HG03469 (cell line): Measurements from ENCODE around the gene TBC1D19.

ENCODE experiments used
- ATAC-seq: cut with Tn5 transposase; IDR thresholded peaks from one replicate; pipeline ENCODE4 v1.9.1; 2021; ENCODE audit warnings: mild to moderate bottlenecking, moderate library complexity, moderate number of reproducible peaks; ENCODE audit not compliant: unreplicated experiment

Gene TBC1D19

DNA sequence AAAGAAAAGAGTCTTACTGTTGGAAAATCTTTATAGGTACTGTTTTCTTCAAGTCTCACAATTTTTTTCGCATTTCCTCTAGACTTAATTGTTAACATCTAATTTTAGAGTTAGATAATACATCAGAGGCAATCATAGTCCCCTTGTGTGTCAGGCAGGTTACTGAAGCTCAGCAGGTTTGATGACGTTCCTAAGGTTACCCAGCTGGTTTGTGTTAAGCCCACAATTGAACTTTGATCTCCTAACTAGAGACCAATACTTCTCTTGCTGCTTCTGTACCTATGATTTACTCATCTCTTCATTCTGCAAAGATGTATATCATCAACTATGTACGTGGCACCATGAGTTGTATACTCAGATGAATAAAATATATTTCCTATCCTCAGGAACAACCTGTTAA, 145.1 kb downstream of the TBC1D19 start:
- ATAC-seq = no peak

- no peak for ATAC-seq
Measured at GRCh38 chr4:26729547-26729946, 145.7 kb downstream of the TBC1D19 start.

DNA sequence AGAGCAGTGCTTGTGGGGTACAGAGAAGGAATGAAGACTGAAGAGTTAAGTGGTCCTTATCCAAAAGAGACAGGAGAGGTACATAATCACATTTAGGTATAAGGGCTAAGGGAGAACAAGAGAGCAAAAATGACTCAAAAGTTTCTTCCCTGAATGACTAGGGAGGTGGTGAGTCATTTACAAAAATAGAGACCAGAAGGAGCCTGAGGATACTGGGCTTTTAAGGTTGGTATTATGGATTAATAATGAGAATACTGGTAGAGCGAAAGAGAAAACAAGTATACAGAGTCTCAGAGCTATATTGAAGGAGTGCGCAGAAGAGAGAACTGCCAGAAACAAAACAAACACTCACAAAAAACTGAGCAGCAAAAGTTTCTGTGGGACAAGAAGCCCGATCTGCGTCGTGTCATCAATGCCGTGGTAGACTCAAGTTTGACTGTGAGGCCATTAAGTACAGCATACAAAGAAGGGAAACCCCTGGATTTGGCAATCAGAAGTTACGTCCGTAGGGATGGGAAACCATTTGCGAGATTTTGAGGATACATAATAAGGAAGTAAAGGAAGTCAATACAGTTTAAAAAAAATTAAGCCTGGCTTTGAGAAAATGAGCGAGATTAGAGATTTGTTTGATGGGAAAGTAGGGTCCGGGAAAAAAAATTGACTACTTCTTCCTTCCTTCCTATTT, 147.6 kb downstream of the TBC1D19 start:
- ATAC-seq = peak; percentile 88

GRCh38 chr4:26732356-26732755, 148.5 kb downstream of the TBC1D19 start:
- no peak for ATAC-seq

DNA sequence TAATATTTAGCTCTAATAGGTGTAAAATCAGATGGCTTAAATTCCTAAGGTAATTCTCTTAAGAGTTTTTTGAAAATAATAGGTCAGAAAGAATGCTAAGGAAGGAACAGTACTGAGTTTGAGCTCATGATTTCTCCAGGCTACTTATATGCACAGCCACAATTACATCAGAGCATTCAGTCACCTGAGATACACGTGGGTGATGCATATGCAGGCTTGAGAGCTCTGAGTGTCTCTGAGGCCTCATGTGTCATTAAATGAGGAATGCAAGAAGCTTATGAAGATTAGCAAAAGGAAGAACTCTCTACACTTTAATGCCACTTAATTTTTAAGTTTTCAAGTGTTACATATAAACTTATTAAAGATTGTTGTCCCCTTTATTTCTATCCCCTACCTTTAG, 152.7 kb downstream of the TBC1D19 start:
- ATAC-seq = no peak

DNA sequence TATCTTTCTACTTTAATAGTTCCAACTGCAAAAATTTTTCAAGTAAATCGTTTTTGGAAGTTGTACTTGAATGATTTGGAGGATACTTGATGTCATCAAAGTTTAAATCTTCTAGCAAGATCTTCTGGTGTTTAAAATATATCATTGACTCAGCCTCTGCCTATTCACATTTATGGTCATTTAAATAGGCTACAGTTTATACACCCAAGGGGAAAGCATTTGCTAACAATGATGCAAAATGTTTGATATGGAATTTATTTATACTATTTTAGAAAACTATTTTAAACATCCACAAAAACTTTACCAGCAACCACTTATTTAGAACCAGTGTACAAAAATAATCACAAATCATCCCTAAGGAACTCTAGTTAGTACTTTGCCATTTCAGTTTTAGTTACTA, 153.5 kb downstream of the TBC1D19 start:
- ATAC-seq = no peak

DNA sequence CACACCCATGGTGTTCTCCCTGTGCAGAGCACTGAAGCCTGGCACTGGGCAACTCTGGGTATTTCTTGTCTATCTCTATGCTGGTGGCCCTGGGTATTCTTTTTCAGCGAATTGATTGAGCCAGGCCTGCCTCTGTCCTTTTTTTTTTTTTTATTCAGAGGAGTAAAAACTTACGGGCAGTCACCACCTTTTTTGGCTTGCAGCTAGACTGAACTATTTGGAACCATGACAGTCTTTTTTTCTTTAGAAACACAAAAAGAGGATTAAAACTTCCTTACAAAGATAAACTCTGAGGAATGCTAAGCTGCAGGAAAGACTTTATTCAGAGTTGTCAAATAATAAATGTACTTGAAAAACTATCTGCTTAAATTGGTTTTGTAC, 157.6 kb downstream of the TBC1D19 start:
- ATAC-seq = no peak

GRCh38 chr4:26746802-26747213, 162.9 kb downstream of the TBC1D19 start:
- peak; percentile 100 for ATAC-seq

DNA sequence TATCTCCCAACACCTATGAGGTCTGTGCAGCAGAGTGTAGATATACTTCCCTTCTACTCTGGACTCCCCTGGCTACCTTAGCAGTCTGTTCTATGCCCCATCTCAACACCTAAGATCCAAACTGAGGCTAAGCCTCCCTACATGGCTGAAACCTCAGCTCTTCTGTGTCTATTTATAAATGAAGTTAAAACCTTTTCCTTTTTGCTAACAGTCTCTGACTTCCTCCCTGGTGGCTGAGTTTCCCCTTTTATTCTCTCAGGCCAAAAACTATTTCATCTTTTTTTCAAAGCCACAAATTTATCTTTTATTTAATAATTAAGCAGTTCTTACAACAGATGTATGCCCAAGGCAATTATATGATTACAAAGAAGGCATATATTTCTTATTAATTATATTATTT, 164.9 kb downstream of the TBC1D19 start:
- ATAC-seq = no peak

- ATAC-seq = no peak
Measured at GRCh38 chr4:26749867-26750266, 166.0 kb downstream of the TBC1D19 start.

DNA sequence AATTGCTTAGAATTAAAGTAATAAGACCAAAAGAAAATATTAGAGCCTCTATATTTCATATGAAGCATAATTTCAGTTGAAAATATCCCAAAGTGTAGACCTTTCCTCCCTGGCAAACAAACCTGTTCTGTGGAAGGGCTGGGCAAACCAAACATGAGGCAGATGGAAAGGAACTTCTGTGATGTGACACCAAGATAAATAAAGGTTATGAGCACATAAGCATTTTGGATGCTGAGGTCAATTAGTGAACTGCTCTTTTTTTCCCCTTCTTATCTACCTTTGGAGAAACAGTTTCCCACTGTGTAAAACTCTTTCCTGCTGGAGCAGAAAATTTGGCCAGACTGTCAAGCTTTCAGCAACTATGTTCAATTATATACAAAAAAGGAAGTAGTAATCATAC, 167.1 kb downstream of the TBC1D19 start:
- ATAC-seq = no peak

DNA sequence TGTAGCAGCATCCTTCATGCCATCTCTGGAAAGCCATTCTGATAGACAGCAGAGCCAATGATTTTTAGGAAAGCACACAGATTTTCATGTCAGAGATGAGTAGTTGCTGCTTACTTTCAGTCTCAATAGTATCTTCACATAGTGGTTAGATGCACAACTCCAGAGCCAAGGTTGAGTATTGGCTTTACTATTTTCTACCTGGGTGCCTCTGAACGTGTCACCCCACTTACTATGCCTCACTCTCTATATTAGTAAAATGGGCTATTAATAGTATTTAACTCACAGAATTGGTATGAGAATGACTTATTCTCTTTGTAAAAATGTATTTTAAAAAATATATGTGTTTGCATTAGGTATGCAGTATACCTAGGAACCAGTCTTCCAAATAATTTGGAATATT, 168.0 kb downstream of the TBC1D19 start:
- ATAC-seq = peak; percentile 92

GRCh38 chr4:26753187-26753586, 169.3 kb downstream of the TBC1D19 start:
- no peak for ATAC-seq

- no peak for ATAC-seq
Measured at GRCh38 chr4:26753617-26754016, 169.7 kb downstream of the TBC1D19 start.

- no peak for ATAC-seq
Measured at GRCh38 chr4:26757751-26758150, 173.9 kb downstream of the TBC1D19 start.

DNA sequence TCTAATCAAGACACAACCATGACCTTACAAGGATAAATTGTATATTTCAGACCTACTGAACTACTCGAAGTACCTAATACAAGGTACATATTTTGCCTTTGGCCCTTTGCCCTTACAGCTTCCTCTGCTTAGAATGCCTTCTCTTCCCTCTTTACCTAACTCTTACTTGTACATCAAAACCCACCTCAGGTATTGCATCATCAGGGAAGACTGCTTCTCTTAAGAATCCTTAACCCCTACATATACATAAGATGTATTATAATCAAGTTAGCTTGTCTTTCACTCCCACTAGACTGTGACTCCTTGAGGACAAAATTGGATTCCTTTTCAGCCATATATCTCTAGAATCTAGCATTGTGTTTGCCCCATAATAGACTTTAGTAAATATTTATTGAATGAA, 175.0 kb downstream of the TBC1D19 start:
- ATAC-seq = no peak

GRCh38 chr4:26762650-26763049, 178.8 kb downstream of the TBC1D19 start:
- ATAC-seq = no peak

- ATAC-seq = no peak
Measured at GRCh38 chr4:26763063-26763462, 179.2 kb downstream of the TBC1D19 start.

DNA sequence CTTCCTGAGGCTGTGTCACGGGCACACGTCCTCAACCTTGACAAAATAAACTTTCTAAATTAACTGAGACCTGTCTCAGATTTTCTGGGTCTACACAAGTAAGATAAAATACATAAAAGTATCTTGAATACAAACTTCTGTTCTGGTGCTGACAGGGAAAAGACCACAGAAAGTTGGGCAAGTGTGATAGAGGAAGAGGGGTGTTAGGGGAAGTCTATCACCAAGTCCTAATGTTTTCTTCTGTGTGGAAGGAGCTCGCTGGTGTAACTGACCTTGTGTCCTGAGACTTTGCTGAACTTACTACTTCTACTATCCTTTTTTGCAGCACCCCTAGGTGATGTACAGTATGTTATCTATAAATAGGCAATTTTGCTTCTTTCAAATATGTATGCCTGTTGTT, 179.8 kb downstream of the TBC1D19 start:
- ATAC-seq = no peak

DNA sequence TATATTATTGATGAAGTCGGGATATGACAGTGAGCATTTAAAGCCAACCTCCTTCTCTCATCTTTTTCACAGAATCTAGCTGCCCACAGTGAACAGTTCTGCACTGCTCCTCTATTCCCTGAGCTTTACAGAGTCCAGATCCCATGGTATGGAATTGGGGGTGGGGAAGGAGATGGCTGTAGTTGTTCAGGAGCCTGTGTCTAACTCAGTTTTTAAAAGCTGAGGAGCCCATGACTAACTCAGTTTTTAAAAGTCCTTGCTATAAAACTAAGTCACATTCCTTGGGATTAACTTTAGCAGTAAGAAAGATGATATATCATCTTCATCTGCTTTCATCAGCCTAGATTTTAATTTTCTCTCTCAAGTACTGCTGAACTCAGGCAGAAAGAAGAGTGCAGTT, 180.3 kb downstream of the TBC1D19 start:
- ATAC-seq = no peak

DNA sequence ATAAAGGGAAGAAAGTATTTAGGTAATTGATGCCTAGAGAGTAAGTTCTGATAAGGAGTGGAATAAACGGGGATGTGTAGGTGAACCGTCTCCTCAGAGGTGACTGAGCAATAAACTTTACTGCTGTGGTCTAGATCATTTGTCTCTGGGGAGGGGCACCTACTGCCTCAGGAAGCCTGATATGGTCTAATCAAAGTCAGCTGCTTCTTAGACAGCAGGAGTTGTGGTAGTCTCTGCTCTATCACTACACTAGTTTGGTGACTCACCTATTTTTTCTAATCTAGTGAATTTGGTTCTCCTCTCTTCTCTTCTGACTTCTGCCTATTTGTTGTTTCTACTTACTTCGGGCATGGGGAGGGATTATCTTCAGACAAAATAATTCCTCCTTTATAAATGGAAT, 181.6 kb downstream of the TBC1D19 start:
- ATAC-seq = no peak

DNA sequence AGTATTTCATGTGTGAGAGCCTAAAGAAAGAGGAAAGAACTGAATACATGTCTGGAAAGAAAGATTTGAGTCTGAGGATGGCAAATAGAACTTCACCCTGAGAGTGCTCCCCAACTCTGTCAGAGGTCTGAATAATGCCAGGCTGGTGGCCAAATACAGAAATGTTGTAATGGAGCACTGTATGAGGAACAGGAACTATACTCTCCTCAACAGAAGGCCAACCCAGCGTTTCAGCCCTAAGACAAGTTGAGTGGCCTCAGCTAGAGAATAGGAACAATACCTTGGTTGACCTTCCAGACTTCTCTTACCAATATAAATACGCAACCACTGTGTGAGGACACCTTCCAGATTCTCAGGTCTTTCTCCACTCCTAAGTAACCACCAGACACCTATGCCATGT, 182.3 kb downstream of the TBC1D19 start:
- ATAC-seq = no peak
